Stimulated activated effector memory CD8-positive, alpha-beta T cell treated with anti-CD3 and anti-CD28 coated beads, Interleukin-12 subunit alpha, Interleukin-12 subunit beta, amount 100 ng/mL, for 72 hours (primary cell): ENCODE results near the gene INSRR.
A peak's percentile ranks its signal among the peaks of the same experiment; 100 is the strongest.

Experiments
- ATAC-seq: fragments of 150-1000 bp; cut with Tn5 transposase; 2 replicates; pipeline ENCODE4 v1.10.0; 2021
- DNase-seq, 2 donors: peaks; one replicate each; pipeline ENCODE4 v3.0.0; 2021 to 2022; ENCODE audit warnings: low spot score in 2 of 2
- H3K27ac Mint-ChIP-seq: one replicate; pipeline ENCODE4 v1.8.0; 2022; ENCODE audit warnings: mild to moderate bottlenecking, mixed read lengths
- H3K36me3 Mint-ChIP-seq: one replicate; pipeline ENCODE4 v1.8.0; 2022; ENCODE audit warnings: mild to moderate bottlenecking, mixed read lengths
- H3K4me1 Mint-ChIP-seq: one replicate; pipeline ENCODE4 v1.8.0; 2022; ENCODE audit warnings: mixed read lengths
- H3K4me3 Mint-ChIP-seq: one replicate; pipeline ENCODE4 v1.8.0; 2022; ENCODE audit warnings: mild to moderate bottlenecking, mixed read lengths
- H3K9me3 Mint-ChIP-seq: one replicate; pipeline ENCODE4 v1.8.0; 2022; ENCODE audit warnings: mixed read lengths

INSRR gene

DNA sequence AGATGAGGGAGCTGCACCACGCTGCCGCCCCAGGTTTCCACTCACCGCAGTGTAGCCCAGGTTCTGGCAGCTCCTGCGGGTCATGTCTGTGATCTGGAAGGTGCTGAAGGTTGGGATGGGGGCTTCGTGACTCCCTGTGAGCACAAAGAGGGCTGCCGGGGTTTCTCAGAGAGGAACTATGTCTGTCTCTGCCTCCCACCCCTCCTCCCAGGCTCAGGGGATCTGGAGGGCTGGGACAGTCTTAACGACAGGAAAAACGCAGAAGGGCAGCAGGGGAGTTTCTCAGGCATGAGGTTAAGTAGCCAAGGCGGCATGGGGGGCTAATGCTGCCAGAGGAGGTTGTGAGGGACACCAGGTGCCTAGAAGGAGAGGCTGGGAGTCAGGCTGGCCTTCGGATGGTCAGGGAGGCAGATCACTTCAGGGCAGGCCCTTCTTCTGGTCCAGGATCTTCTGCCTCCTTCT lies 42.9 kb downstream of the INSRR start:
- Mint-ChIP-seq H3K27ac (peak overlapping the region; percentile 99), H3K36me3 (peaks cover 63% of the 10 kb centered on the region), H3K9me3 (no peaks in the 10 kb centered on the region), H3K4me1 (peaks cover 68% of the 10 kb centered on the region), H3K4me3 (peak overlapping the region; percentile 90)
- no peak for ATAC-seq
- DNase-seq: peak in 1 of 2 donors; percentile 71

DNA sequence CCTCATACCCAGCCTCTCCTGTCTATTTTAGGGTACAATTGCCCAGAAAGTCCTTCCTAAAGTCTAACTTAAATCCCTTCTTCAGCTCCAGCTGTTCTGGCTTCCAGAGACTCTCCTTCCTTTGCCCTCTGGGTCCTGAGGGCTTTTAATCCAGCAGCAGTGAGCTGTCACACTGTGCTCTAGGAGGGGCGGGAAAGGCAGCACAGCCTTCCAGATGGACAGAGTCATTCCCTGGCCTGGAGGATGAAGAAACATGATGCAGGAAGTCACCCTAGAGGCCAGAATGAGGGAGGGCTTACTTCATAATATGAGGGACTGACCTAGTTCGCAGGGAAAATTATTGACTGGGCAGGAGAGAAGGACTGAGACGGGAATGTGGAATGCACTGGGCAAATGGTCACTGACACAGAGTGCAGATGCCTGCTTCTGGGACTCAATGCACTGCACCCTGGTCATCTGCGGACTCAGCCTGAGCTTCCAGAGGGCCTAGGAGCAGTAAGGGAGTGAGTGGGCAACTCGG lies 43.5 kb downstream of the INSRR start:
- Mint-ChIP-seq H3K4me3 (peak overlapping the region; percentile 90), H3K36me3 (peaks cover 69% of the 10 kb centered on the region), H3K9me3 (no peaks in the 10 kb centered on the region), H3K27ac (peak overlapping the region; percentile 99), H3K4me1 (peaks cover 67% of the 10 kb centered on the region)
- ATAC-seq (no peak), DNase-seq (no peak)

DNA sequence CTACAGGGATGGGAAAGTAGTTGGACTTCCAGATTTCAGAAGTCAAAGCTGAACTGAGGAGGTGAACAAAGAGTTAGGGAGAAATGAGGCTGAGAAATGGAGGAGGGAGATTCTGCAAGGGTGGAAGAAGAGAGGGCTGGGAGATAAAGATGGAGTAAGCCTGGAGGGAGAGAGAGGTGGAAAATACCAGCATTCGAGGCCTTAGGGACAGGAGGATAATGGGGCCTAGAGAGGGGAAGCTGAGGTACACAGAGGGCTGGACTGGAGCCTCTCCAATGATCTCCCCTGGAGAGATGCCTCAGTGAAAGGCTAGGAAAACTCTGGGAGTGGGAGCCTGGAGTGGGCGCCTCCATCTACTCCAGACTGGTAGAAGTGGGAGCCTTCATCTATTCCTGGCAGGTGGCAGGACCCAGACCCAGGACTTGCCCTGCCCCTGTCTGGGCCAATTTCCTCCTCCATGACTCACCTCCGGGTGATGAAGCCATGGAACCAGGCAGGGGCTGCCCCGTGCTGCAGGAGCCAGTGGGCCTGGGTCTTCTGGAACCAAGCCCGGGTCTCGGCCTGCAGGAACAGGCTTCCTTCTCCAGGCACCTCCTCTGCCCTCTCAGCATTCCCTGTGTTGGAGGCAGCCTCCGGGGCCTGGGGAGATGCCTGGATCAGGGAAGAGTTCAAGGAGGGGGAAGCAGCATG lies 44.2 kb downstream of the INSRR start:
- H3K9me3 Mint-ChIP-seq: no peaks in the 10 kb centered on the region
- peaks cover 72% of the 10 kb centered on the region for H3K4me1 Mint-ChIP-seq
- peak overlapping the region; percentile 99 for H3K27ac Mint-ChIP-seq
- peak in 1 of 2 donors; percentile 70 for DNase-seq
- peak; percentile 24 for ATAC-seq
- H3K36me3 Mint-ChIP-seq: peaks cover 76% of the 10 kb centered on the region
- H3K4me3 Mint-ChIP-seq: peak overlapping the region; percentile 90

DNA sequence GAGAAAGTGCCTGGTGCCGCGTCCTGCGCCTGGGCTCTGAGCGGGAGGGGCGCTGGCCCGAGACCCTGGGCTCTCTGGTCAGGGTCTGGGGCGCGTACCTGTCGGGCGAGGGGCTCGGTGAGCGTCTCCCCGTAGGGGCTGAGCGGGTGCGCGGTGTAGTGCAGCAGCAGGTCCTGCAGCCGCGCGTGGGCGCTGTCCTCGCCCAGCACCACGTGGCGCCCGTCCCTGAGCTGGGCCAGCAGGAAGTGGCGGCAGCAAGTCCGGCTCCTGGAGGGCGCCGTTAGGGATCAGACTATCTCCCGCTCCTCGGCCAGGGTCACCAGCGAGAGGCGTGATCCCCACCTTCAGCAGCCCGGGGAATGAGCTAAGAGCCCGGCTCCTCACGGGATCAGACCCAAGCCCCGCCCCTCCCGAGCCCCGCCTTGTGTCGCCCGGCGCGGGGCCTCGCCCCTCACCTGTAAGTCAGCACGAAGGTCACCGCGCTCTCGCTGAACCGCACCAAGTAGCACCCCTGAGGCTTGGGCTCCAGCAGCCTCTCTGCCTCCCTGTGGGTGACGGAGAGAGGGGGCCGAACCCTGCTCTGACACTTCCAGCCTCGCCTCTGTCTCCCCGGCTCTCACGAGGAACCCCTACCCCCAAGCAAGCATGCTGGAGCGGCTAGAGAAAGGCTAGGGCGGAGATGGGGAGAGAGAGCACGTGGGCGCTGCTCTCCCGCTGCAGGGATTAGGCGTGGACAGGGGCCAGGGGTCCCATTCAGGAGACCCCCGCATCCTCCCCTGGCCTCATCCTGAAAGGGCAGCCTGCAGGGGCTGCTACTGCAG lies 45.0 kb downstream of the INSRR start:
- DNase-seq: peak; percentile 54 to 83
- peaks cover 83% of the 10 kb centered on the region for H3K36me3 Mint-ChIP-seq
- peak; percentile 31 for ATAC-seq
- peak overlapping the region; percentile 99 for H3K27ac Mint-ChIP-seq
- H3K4me3 Mint-ChIP-seq: peak overlapping the region; percentile 90
- H3K4me1 Mint-ChIP-seq: peaks cover 79% of the 10 kb centered on the region
- no peaks in the 10 kb centered on the region for H3K9me3 Mint-ChIP-seq

DNA sequence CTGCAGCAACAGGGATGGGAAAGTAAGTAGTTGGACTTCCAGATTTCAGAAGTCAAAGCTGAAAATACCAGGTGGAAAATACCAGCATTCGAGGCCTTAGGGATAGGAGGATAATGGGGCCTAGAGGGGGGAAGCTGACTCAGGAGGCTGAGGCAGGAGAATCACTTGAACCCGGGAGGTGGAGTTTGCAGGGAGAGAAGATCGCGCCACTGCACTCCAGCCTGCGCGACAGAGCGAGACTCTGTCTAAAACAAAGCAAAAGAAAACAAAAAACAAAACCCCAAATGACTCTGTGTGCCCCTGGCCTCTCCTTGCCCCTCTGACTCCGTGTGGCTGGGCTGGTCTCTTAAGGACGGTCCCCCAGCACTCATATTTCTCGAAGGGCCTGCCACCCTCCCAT lies 45.6 kb downstream of the INSRR start:
- peak overlapping the region; percentile 99 for H3K27ac Mint-ChIP-seq

DNA sequence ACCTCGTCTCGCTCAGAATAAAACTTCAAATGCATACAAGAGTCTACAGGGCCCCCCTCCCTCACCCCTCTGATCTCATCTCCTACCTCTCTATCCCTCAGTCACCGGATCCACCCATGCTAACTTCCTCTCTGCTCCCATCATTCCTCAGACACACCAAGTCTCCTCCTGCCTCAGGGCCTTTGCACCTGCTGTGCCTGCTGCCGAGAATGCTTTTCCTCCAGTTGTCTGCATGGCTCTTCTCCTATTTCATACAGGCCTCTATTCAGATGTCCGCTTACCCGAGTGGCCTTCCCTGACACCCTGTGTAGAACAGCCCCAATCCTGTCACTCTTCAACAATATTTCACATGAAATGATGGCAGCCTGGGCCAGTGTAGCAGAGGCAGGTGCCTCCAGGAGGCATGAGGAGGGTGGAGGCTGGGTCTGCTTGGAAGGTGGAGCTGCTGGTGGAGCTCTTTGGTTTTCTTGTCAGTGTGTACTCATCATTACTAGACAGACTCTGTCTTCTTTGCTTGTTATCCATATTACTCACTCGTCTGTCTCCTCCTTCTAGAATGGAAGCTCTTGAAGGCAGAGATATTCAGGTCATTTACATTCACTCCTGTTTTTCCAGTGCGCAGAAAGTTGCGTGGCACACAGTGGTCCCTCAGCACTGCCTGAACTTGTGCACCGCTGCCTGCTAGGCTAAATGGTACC lies 46.5 kb downstream of the INSRR start:
- H3K4me3 Mint-ChIP-seq: peak overlapping the region; percentile 90
- no peak for DNase-seq
- H3K36me3 Mint-ChIP-seq: peaks cover 98% of the 10 kb centered on the region
- H3K4me1 Mint-ChIP-seq: peaks cover 85% of the 10 kb centered on the region
- H3K27ac Mint-ChIP-seq: peak overlapping the region; percentile 99
- no peaks in the 10 kb centered on the region for H3K9me3 Mint-ChIP-seq
- ATAC-seq: no peak

More for the DNA sequence above, 45.6 kb downstream of the INSRR start:
- peaks cover 90% of the 10 kb centered on the region for H3K36me3 Mint-ChIP-seq
- no peak for DNase-seq
- peaks cover 82% of the 10 kb centered on the region for H3K4me1 Mint-ChIP-seq
- H3K9me3 Mint-ChIP-seq: no peaks in the 10 kb centered on the region
- no peak for ATAC-seq
- peak overlapping the region; percentile 90 for H3K4me3 Mint-ChIP-seq

DNA sequence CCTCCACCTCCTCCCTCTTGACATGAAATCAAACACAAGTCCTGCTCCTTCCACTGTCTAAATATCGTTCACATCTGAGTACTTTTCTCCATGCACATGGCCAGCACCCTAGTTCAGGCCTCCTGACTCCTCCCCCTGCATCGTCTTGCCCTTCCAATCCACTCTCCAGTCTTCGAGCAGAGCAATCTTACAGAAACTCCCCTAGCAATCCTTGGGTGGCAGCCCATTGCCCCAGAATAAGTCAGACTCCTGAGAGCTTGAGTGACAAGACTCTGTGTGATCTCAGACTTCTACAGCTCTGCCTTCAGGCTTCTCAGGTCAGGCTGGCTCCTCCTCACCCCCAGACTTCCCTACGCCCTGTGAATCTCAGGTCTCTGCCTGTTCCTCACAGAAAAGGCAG lies 47.7 kb downstream of the INSRR start:
- ATAC-seq: no peak
- DNase-seq: no peak
- Mint-ChIP-seq H3K9me3 (no peaks in the 10 kb centered on the region), H3K36me3 (peaks cover 100% of the 10 kb centered on the region), H3K4me3 (peak overlapping the region; percentile 90), H3K4me1 (peaks cover 89% of the 10 kb centered on the region), H3K27ac (peak overlapping the region; percentile 99)

DNA sequence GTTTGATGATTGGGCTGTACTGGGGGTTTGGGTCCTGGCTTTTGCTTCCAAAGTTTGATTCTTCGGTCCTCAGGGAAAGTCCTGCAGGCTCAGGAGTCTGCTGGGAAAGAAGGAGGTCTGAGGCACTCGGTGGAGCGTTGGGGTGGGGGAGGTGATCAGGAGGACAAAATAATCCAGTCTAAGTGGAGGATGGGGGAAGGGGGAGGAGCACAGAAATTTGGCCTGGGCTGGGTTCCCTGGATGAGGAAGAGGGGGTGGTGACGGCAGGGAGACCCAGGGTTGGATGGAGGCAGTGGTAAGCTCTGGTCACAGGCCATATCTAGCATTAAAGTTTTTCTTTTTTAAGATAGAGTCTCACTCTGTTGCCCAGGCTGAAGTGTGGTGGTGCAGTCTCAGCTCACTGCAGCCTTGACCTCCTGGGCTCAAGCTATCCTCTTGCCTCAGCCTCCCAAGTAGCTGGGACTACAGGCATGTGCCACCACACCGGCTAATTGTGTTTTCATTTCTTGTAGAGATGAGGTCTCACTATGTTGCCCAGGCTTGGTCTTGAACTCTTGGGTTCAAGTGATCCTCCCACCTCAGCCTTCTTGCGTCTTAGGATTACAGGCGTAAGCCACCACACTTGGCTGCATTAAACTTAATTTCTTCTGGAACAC lies 49.1 kb downstream of the INSRR start:
- peaks cover 91% of the 10 kb centered on the region for H3K4me1 Mint-ChIP-seq
- H3K4me3 Mint-ChIP-seq: peak overlapping the region; percentile 90
- no peaks in the 10 kb centered on the region for H3K9me3 Mint-ChIP-seq
- peak overlapping the region; percentile 89 for H3K27ac Mint-ChIP-seq
- H3K36me3 Mint-ChIP-seq: peaks cover 100% of the 10 kb centered on the region
- ATAC-seq (no peak), DNase-seq (no peak)

DNA sequence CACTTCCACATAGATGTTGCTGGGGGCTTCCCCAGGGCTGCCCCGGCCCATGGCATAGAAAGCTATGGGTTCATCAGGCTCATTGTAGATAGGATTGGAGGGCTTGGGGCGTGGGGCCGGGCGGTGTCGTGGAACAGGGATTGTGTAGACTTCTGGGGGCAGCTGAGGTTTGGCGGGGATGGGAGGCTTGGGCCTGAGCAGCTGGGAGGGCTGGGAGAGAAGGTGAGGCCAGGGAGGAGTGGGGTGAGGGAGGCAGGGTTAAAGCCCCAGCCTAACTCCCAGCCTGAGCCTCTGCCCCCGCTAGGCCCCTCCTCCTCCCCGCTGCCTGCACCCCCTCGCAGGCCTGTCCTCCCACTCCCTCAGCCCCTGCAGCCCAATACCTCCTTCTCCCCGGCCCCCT lies 49.6 kb downstream of the INSRR start:
- H3K27ac Mint-ChIP-seq: peak overlapping the region; percentile 89
- H3K4me3 Mint-ChIP-seq: peak overlapping the region; percentile 90
- H3K4me1 Mint-ChIP-seq: peaks cover 91% of the 10 kb centered on the region
- no peaks in the 10 kb centered on the region for H3K9me3 Mint-ChIP-seq
- ATAC-seq (no peak), DNase-seq (no peak)
- H3K36me3 Mint-ChIP-seq: peaks cover 100% of the 10 kb centered on the region

DNA sequence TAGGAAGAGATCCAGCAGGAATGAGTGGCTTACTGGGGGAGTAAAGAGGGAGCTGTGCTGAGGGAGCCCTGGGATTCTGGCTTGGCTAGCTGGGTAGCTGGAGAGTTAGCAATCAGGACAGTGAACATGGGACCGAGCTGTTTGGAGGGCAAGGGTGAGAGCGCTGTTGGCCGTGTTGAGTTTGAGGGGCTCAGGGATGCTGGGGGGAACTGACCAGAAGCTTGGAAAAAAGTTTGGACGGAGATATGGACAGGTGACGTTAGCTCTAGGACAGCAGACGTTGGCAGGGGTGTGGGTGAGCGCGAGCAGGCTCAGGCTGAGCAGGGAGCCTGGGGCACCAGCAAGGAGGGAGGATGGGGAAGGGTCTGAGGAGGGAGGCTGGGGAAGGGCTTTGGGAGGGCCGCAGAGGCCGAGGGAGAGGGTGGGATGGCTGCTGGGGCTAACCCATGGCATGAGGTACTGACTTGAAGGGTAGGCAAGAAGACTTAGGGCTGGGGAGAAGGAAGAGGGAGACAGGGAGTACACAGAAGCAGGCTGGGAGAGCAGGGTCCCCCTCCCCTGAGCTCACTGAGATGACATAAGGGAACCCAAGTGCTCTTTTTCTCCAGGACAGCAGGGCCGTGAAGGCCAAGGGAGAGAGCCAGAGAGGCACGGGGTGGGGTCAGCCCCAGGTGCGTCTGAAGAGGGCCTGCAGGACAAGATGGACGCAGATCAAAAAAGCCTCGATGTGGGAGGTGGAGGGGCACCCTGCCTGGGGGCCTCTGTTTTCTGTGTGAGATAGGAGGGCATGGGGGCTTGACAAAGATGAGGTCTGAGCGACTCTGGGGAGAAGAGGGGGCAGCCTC lies 50.5 kb downstream of the INSRR start:
- H3K36me3 Mint-ChIP-seq: peaks cover 100% of the 10 kb centered on the region
- no peaks in the 10 kb centered on the region for H3K9me3 Mint-ChIP-seq
- ATAC-seq (no peak), DNase-seq (no peak)
- H3K4me3 Mint-ChIP-seq: peak overlapping the region; percentile 90
- H3K27ac Mint-ChIP-seq: peak overlapping the region; percentile 89
- peaks cover 92% of the 10 kb centered on the region for H3K4me1 Mint-ChIP-seq

DNA sequence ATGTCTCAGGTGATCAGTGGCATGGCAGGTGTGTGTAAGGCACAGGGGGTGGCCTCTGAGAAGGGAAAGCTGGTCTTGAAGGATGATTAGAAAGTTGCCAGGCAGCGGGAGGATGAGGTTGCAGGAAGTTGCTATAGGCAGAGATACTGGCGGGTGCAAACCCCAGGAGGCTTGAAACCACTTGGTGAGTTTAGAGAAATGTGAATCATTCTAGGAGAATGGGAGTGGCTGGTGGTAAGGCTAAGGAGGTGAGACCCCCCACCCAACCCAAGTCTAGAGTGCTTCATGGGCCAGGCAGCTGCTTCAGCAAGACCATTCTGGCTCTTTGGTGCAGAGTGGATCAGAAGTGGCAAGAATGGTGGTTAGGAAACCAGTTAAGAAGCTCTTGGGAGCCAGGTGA lies 51.3 kb downstream of the INSRR start:
- Mint-ChIP-seq H3K4me3 (peak overlapping the region; percentile 90), H3K4me1 (peaks cover 92% of the 10 kb centered on the region), H3K27ac (peak overlapping the region; percentile 89), H3K36me3 (peaks cover 100% of the 10 kb centered on the region), H3K9me3 (no peaks in the 10 kb centered on the region)
- DNase-seq (peak in 1 of 2 donors; percentile 70), ATAC-seq (peak; percentile 76)

DNA sequence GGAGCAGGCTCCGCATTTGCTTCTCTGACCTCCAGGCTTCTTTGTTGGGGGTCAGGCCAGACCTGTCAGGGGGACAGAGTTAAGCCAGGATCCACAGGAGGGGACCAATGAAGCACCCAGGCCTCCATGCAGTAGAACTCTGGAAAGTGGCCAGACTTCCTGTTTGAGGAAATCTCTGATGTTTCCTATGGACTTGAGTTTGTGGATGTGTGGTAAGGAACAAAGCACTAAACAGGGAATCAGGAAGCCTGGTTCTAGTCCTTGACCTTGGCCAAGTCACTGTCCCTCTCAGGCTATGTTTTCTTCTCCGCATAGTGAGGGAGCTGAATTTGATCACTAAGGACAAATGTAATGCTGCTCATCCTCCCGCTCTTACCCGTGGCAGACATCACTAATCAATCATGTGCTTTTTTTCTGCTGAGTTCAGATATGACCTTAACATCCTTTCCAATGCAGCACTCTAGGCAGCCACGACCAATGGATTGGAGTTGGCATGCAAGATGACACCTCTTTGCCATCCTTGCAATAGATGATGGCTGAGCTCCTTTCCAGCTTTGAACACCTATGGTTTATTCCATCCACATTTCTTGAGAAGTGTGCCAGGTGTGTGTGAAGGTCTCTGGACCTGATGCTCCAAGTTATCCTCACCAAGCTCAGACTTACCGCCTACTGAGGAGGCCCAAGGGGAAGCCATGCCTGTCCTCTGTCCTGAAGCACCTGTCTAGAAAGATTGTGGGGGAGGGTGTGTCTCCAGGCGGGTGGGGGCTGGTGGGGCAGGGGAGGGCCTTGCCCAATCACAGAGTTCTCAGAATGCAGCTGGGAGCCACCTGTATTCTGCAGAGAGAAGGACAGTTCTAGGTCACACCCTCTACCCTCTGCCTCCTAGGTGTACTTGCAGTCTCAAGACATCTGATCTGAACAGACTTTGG lies 52.1 kb downstream of the INSRR start:
- Mint-ChIP-seq H3K36me3 (peaks cover 100% of the 10 kb centered on the region), H3K4me1 (peaks cover 92% of the 10 kb centered on the region), H3K9me3 (no peaks in the 10 kb centered on the region), H3K27ac (peak overlapping the region; percentile 89), H3K4me3 (peak overlapping the region; percentile 90)
- DNase-seq (no peak), ATAC-seq (no peak)

DNA sequence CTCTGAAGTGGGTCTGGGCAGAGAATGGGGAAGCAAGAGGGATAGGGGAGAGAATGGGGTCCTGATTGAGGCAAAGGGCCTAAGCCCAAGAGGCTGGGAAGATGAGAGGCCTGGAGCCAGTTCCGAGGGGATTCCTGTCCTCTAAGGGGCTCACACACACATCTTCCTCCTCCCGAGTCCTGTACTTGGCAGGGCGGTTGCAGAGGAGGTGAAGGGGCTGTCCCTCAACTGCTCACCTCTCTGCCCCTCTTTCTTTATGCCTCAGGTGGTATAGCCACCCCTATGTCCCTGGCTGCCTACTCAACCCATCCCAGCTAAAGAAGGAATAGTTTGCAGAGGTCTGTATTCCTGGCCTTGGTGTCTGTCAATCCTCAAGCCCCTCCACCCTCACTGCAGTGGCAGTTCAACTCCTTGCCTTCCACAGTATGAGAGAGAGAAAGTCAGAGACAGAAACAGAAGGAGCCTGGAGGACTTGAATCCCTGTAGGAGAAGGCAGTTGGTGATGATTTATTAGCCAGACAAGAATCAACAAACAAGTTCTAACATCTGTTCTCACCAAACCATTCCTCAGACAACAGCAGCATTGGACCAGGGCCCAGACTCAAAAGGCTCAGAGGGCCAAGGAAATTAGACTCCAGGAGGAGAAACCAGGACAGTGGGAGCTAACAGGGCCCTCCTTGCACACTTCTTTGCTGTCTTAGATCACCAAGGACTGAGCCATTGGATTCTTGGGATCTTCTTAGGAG lies 53.0 kb downstream of the INSRR start:
- H3K4me1 Mint-ChIP-seq: peaks cover 92% of the 10 kb centered on the region
- peak overlapping the region; percentile 89 for H3K27ac Mint-ChIP-seq
- DNase-seq (no peak), ATAC-seq (no peak)
- no peak overlapping the region for H3K4me3 Mint-ChIP-seq
- peaks cover 100% of the 10 kb centered on the region for H3K36me3 Mint-ChIP-seq
- no peaks in the 10 kb centered on the region for H3K9me3 Mint-ChIP-seq
